GM12801 (cell line): ENCODE measurements around the gene NBR1.

Experiments
- TF ChIP-seq, protein P1 (sequence below): IDR thresholded peaks from one replicate; pipeline ENCODE4 v1.5.1; 2011; ENCODE audit warnings: control low read depth; ENCODE audit not compliant: insufficient read length; ENCODE audit errors: extremely low read depth

Gene NBR1

DNA sequence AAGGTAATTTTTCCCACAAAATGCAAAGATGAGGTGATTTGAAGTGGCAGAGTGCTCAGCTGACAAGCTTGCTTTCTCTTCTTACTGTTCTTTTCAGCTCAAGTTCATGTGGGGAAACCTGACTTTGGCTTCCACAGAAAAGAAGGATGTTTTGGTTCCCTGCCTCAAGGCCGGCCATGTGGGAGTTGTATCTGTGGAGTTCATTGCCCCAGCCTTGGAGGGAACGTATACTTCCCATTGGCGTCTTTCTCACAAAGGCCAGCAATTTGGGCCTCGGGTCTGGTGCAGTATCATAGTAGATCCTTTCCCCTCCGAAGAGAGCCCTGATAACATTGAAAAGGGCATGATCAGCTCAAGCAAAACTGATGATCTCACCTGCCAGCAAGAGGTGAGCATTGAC, 22.2 kb downstream of the NBR1 start:
- TF ChIP-seq, protein P1, sequence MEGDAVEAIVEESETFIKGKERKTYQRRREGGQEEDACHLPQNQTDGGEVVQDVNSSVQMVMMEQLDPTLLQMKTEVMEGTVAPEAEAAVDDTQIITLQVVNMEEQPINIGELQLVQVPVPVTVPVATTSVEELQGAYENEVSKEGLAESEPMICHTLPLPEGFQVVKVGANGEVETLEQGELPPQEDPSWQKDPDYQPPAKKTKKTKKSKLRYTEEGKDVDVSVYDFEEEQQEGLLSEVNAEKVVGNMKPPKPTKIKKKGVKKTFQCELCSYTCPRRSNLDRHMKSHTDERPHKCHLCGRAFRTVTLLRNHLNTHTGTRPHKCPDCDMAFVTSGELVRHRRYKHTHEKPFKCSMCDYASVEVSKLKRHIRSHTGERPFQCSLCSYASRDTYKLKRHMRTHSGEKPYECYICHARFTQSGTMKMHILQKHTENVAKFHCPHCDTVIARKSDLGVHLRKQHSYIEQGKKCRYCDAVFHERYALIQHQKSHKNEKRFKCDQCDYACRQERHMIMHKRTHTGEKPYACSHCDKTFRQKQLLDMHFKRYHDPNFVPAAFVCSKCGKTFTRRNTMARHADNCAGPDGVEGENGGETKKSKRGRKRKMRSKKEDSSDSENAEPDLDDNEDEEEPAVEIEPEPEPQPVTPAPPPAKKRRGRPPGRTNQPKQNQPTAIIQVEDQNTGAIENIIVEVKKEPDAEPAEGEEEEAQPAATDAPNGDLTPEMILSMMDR = no peak

DNA sequence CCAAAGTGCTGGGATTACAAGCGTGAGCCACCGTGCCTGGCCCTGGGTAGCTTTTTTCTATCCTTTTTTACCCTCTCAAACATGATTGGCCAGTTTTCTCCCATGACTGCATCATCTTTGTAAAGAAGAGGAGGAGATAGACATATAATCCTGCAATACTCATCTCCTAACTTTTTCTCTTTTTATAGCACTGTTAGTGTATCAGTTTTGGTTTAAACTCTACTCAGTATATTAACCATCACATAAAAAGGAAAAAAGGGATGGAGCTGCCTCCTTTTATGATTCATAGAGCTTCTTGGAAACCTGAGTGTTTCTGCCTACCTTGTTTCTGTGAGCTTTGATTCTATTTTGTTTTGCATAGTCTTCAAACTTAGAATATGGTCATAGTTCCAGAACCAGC, 28.6 kb downstream of the NBR1 start:
- TF ChIP-seq, protein P1 = no peak

DNA sequence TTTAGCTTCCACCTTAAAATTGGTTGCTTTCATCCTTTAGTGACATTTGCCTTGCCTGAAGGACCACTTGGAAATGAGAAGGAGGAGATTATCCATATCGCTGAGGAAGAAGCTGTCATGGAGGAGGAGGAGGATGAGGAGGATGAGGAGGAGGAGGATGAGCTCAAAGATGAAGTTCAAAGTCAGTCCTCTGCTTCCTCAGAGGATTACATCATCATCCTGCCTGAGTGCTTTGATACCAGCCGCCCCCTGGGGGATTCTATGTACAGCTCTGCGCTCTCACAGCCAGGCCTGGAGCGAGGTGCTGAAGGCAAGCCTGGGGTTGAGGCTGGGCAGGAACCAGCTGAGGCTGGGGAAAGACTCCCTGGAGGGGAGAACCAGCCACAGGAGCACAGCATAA, 29.1 kb downstream of the NBR1 start:
- TF ChIP-seq, protein P1 = no peak

DNA sequence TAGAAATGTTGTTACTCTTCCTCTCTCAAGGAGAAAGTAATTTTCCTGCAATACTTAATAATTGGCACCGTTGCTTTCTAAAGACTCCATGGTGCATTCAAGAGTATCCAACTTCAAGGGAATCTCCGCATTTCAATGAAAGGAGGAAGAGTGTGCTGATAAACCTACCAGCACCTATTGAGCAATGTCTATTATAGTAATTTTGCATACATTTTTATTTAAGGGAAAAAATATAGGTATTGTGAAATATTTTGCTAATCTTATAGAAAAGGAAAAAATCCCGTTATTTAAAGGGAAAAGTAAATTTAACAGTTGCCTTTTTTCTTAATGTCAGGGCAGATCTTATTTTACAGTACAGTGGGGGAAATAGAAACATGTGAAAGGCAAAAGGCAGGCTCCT, 39.6 kb downstream of the NBR1 start:
- TF ChIP-seq, protein P1 = no peak

DNA sequence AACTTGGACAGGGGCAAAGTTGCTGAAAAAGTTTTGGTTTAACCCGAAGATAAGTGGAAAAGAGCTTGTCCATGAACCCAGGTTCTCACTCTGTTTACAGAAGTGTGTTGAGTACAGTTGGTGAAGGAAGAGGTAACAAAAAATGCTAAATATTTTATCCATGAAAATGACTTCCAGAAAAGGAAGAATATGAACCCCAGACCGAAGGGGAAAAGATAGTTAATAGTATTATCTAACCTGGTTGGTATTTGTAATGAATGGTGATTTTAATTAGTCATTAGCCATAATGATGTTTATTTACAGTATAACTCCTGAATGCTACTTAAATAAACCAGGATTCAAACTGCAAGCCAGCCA, 40.1 kb downstream of the NBR1 start:
- TF ChIP-seq, protein P1 = no peak

DNA sequence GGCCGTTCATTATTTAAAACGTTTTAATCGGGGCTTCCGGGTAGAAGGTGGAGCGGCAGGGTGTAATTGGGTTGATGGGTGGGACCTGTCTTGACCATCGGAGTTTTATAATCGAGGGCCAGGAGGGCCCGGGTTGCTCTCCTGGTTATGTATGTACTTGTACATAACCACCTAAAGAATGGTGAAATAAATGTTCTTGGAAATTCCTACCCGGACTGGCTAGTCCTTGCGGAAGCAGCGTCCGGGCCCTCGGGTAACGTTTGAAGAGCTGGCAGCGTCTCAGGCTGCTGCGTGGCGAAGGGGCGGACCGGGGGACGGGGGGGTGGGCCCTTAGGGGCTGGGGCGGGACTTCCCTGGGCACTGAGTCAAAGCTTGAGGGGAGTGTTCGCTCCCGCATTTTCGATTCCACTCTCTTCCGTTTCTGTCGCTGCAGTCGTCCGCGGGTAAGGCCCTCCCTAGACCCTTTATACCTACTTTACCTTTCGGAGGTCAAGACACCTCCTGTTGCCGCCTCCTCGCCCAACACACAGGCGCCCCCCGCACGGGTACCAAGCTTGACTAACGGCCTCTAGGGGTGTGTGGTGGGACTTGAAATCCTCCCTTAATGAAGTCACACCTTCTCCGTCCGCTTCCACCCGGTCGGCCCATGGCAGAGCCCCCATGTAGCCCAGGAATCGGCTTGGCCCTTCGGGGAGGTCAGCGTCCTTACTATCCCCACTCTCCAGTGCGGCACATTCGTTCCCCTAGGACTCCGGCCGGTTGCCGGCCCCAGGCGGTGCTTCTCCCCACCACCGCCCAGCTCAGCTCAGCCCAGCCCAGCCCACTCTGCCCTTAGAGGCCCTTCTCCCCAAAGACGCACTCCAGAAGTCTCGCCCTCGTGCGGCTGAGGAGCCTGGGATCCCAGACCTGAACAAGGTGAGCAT, 40.7 kb downstream of the NBR1 start, which contains the start of gene TMEM106A:
TSS of gene TMEM106A (plus strand) at position 396 of the 923 bp plus-strand sequence. CDS start 1,167 bp downstream, outside the sequence.
- TF ChIP-seq, protein P1 = no peak

DNA sequence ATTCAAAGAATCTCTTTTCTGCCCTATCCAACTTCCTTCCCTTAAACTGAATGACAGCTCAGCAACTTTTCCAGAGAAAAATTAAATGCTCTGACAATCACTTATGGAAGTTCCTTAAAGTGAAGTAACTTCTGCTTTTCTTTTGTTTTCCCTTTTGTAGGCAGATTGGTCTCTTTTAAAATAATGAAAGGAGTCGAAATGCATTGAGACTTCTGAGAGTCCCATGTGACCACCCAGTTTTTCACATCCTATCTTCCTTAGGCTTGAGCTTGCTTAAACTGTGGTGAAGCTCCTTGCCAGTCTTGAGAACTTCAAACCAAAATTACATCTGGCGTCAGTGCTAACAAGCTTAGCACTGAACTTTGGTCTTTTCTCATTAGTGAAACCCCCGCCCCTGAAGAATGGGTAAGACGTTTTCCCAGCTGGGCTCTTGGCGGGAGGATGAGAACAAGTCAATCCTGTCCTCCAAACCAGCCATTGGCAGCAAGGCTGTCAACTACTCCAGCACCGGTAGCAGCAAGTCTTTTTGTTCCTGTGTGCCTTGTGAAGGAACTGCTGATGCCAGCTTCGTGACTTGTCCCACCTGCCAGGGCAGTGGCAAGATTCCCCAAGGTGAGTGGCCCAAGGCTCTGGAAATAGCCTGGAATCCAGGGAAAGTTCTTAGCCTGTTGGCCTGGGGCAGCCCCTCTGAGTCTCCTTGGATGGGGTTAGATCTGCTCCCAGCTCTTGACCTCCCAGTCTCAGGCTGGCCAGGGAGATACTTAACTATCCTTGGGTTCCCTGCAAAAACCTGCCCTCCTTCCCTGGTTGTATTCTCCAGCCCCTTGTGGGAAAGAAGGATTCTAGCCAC, 41.9 kb downstream of the NBR1 start:
- TF ChIP-seq, protein P1 = no peak
